NK-92 treated with Interleukin-12 subunit alpha and Interleukin-12 subunit beta, amount 100 ng/mL, for 24 hours (cell line): ENCODE measurements around the gene TRIM29.
"Not testable (repeated sequence)": the region's sequence is repeated elsewhere in the genome, so short reads cannot be mapped to it uniquely, and the experiment has no call there.

Experiments
- DNase-seq: peaks from one replicate; lab custom pipeline; 2025; lab: John Stamatoyannopoulos, UW

Gene TRIM29

GRCh38 chr11:120137611-120138521, at the start of gene TRIM29:
Gene TRIM29, minus strand, starts transcription at chr11:120138113. Its CDS starts 82 bp downstream, at chr11:120138031.
- no peak for DNase-seq

- DNase-seq: peak; percentile 63
Measured at GRCh38 chr11:120186774-120187591, 49.1 kb upstream of the TRIM29 start.

GRCh38 chr11:120186456-120186773, 48.5 kb upstream of the TRIM29 start:
- DNase-seq: no peak

GRCh38 chr11:120185706-120186455, 48.0 kb upstream of the TRIM29 start:
- DNase-seq: no peak

GRCh38 chr11:120184946-120185705, 47.2 kb upstream of the TRIM29 start:
- DNase-seq: no peak

- DNase-seq: no peak
Measured at GRCh38 chr11:120184371-120184945, 46.5 kb upstream of the TRIM29 start.

GRCh38 chr11:120183701-120184141, 45.8 kb upstream of the TRIM29 start:
- DNase-seq: no peak

GRCh38 chr11:120182790-120183491, 45.0 kb upstream of the TRIM29 start:
- DNase-seq: no peak

- no peak for DNase-seq
Measured at GRCh38 chr11:120182372-120182771, 44.5 kb upstream of the TRIM29 start.

- DNase-seq: no peak
Measured at GRCh38 chr11:120181376-120181975, 43.6 kb upstream of the TRIM29 start.

GRCh38 chr11:120180551-120181232, 42.8 kb upstream of the TRIM29 start:
- DNase-seq: no peak

- DNase-seq: not testable (repeated sequence)
Measured at GRCh38 chr11:120180063-120180462, 42.1 kb upstream of the TRIM29 start.

GRCh38 chr11:120179057-120179672, 41.3 kb upstream of the TRIM29 start:
- no peak for DNase-seq

- no peak for DNase-seq
Measured at GRCh38 chr11:120178561-120179056, 40.7 kb upstream of the TRIM29 start.

- DNase-seq: no peak
Measured at GRCh38 chr11:120174866-120175265, 37.0 kb upstream of the TRIM29 start.

- no peak for DNase-seq
Measured at GRCh38 chr11:120173807-120174206, 35.9 kb upstream of the TRIM29 start.

- no peak for DNase-seq
Measured at GRCh38 chr11:120173019-120173705, 35.2 kb upstream of the TRIM29 start.
